ENCODE data around the gene PDIA4. TPM values are rescaled to one million over a fixed set of nuclear protein-coding genes. Genes with fewer than 3 reads are reported as not detected.
"Not testable (repeated sequence)": the region's sequence is repeated elsewhere in the genome, so short reads cannot be mapped to it uniquely, and the experiment has no call there.

PDIA4 gene, protein sequence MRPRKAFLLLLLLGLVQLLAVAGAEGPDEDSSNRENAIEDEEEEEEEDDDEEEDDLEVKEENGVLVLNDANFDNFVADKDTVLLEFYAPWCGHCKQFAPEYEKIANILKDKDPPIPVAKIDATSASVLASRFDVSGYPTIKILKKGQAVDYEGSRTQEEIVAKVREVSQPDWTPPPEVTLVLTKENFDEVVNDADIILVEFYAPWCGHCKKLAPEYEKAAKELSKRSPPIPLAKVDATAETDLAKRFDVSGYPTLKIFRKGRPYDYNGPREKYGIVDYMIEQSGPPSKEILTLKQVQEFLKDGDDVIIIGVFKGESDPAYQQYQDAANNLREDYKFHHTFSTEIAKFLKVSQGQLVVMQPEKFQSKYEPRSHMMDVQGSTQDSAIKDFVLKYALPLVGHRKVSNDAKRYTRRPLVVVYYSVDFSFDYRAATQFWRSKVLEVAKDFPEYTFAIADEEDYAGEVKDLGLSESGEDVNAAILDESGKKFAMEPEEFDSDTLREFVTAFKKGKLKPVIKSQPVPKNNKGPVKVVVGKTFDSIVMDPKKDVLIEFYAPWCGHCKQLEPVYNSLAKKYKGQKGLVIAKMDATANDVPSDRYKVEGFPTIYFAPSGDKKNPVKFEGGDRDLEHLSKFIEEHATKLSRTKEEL
- 69.6 TPM for total RNA-seq

DNA sequence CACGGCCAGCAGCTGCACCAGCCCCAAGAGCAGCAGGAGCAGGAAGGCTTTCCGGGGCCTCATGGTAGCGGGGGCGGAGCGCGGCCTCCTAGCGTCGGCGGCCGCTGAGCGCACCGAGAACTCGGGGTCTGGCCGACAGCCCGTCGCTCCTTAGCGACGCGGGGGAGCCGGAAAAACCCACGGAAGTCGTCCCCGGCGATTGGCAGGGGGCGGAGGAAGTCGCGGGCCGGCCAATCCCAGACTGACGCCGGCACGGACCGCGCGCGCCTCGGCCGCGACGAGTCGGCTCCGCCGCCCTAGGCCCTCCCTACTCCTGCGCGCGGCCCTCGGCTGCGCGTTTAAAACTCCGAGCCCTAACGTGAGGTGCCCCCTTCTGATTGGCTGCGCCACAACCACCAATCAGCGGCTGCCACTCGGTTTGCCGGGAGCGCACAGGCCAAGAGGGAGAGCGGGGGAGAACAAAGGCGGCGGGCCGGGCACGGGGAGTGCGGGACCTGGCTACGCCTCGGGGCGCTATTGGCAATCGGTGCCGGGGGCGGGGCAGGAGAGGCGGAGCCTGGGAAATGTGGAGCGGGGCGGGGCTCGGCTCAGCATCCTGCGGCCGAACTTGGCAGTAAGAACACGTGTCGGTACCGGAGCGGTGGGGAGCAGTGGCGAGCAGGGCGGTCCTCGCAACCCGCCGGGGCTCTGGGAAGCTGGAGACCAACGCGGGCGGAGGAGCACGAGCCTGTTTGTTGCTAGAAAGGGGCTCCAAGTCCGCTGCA is at the start of gene PDIA4:
Gene PDIA4 (minus strand): TSS at position 160 of the 764 bp plus-strand sequence. CDS start 97 bp downstream, at position 63.
- DNase-seq = peak; percentile 99

DNA sequence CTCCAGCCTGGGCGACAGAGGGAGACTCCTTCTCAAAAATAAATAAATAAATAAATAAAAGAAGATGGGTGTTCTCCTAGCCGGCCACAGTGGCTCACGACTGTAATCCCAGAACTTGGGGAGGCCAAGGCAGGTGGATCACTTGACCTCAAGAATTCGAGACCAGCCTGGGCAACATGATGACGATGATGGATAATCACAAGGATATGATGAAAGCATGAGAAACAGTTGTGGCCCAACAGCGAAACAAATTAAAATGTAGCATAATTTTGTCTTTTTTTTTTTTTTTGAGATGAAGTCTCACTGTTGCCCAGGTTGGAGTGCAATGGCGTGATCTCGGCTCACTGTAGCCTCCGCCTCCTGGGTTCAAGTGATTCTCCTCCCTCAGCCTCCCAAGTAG is 49.3 kb upstream of the PDIA4 start:
- no peak for DNase-seq

DNA sequence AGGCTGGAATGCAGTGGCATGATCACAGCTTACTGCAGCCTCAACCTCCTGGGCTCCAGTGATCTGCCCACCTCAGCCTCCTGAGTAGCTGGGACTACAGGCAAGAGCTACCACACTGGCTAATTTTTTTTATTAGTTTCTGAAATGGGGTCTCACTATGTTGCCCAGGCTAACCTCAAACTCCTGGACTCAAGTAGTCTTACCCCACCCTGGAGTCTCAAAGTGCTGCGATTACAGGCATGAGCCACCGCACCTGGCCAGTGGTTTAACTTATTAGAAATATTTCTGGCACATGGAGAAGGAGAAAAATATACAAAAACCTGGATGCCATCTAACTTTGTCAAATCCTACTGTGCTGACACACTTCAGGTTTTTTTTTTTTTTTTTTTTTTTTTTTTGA is 47.0 kb upstream of the PDIA4 start:
- no peak for DNase-seq

DNA sequence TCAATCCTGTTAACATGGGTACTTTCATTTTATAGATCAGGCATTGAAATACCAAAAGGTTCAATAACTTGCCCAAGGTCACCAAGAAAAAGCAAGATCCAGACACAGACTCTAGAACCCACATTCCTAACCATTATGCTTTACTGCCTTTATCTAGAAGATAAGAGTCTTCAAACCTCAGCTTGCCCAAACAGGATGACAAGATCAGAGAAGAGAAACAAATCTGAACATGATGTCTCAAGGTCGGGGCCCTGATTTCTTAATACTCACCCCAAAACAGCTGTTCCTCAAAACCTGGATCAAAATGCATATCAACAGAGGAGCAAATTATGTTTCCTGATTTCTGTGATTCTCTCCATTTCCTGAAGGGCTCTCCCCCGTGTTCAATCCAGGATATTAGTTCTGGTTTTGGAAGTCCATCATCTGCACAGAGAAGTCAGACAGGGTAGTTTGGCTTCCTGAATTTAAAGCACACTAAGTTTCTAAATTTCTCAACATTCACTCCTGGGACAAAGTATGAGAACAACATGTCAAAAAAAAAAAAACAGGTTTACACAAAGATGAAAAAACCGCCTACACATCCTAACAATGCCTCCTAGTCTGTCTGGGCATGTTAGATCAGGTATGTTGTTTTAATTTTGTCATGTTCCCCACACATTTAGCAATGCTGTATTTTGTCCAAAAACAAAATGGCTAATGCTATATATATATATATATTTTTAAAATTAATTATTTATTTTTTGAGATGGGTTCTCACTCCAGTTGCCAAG is 46.0 kb upstream of the PDIA4 start:
- DNase-seq = no peak

DNA sequence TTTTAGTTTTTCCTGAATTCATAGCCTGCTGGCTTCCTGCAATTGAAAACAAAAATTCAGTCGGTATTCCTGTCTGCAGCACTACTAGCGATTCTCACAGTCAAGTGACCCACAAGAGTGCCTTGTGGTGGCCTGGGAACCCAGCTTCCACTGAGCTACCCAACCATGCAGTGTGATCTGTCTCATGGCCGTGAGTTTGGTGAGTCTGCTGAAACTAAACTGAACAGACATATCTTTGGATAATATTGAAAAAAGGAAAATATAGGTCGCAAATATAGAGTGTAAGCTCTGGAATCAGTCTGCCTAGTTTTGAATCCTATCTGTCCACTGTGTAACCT is 44.1 kb upstream of the PDIA4 start:
- DNase-seq = no peak

DNA sequence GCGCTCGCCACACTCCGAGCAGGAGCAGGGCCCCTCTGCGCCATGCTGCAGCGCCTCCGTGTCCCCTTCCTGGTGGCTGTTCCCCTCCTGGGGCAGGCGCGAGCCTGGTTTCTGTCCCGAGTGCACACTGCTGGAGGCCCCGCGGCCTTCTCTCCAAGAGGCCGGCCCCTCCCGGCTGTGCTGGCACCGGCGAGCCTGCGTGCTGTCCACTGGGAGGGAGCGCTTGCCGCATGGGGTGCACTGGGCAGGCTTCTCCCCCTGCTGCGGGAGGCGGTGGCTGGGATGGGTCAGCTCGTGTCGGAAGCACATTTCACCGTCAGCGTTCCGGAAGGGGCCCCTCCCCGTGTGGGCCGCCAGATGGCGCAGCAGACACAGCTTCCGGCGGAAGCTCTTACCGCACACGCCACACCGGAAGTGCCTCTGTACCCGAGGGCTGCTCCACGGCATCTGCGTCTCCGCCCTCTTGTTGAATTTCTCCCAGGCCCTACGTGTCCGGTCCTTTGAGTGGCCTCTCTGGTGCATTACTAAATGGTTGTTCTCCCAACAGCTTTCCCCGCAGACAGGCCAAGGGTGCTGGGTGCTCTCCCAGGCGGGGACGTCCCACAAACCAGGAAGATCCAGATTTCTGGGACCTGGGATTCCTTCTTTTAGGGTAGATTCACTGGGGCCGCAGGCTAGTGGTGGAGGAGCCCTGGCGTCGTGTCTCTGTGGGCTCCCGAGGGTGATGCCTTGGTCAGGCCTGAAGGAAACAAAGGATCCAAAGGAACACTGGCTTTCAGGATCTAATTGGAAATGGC is 43.5 kb upstream of the PDIA4 start:
- no peak for DNase-seq

DNA sequence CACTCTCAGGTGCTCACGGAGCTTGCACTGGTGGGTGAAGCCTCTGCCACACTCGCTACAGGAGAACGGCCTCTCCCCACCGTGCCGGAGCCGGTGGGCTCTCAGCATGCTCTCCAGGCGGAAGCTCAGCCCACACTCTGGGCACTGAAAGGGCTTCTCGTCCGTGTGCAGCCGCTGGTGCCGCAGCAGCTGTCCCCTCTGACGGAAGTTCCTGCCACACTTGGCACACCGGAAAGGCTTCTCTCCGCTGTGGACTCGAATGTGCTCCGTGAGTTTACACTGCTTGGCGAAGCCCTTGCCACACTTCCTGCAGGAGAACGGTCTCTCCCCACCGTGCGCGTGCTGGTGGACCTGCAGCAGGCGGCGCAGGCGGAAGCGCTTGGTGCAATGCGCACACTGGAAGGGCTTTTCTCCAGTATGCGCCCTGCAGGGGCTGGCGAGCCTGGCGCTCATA is 42.9 kb upstream of the PDIA4 start:
- no peak for DNase-seq

DNA sequence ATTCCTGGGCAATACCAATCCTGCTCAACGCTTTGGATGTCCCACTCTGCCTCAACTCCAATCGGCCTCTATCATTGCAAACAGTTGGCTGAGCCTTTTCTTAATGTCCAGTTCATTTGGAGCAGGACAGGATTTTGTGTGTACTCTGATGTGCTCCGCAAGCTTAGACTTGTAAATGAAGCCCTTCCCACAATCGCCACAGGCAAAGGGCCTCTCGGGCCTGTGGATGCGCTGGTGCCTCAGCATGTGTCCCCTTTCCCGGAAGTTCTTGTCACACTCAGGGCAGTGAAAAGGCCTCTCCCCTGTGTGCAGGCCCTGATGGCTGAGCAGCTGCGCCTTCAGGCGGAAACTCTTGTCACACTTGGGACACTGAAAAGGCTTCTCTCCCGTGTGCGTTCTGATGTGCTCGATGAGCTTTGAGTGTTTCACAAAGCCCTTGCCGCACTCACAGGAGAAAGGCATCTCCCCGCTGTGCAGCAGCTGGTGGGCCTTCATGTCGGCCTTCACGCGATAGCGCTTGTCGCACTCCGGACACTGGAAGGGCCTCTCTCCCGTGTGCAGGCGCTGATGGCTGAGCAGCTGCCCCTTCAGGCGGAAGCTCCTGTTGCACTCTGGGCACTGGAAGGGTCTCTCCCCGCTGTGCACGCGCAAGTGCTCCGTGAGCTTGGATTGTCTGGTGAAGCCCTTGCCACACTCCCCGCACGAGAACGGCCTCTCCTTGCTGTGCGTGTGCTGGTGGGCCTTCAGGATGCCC is 42.2 kb upstream of the PDIA4 start:
- no peak for DNase-seq

DNA sequence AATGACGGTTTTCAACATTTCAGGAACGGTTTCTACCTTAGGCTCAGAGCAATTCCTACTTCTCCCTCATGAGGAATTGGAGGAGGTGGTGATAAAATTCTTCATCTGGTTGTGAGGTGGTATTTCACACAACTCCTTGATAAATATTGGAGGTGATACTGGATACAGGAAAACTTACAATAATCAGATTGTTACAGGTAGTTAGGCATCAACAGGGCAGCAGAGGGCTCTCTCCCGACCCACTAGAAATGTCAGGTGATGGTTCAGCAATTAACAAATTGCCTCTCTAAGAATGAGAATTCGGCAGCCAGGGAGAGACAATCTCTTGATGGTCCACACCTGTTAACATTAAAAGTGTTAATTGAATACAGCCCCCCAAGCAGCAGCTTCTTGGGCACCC is 39.6 kb upstream of the PDIA4 start:
- no peak for DNase-seq

DNA sequence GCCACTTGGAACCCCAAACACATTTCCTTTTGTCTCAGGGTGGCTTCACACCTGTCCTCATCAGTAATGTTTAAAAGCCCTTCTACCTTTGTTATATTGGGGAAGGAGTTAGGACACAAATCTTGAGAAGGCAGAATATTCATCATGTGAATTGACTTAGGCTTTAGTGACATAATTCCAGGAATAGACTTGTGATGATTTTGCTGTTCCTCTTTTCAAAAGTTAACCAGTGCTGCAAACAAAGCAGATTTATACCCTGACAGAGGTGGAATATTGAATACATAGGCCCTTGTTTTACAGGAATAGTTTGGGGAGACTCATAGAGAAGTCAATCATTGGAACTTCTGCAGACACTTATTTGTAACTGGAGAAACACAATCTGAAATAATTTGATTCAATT is 35.2 kb upstream of the PDIA4 start:
- no peak for DNase-seq

DNA sequence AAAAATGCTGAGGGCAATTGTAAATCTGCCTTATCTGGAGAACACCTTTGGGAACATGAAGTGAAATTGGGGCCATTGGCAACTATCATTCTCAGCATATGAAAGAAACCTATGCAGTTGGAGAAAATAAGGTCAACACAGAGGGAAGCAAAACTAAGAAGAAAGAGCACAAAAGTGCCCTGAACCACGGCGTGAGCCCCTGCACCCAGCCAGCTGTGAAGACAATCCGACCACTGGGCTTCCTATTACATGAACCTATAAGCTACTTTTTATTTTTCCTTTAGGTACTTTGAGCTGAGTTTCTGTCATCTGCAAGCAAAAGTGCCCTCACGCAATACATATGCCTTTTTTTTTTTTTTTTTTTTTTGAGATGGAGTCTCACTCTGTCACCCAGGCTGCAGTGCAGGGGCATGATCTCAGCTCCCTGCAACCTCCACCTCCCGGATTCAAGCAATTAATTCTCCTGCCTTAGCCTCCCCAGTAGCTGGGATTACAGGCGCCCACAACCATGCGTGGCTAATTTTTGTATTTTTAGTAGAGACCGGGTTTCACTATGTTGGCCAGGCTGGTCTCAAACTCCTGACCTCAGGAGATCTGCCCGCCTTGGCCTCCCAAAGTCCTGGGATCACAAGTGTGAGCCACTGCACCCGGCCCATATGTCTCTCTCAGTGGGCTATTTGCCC is 34.1 kb upstream of the PDIA4 start:
- not testable (repeated sequence) for DNase-seq

DNA sequence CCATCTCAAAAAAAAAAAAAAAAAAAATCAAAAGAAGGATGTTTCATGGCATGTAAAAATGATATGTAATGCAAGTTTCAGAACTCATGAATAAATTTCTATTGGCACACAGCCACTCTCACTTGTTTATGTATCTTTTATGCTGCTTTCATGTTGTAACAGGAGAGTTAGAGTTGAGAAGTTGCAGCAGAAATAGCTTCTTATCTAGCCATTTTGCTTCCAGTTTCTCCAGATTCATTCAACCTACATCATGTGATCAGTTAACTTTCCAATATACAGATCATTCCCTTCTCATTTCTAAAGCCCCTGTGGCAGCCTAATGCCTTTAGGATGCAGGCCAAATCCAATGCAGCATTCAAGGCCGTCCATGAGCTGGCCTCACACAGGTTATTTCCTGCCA is 31.9 kb upstream of the PDIA4 start:
- DNase-seq = no peak

DNA sequence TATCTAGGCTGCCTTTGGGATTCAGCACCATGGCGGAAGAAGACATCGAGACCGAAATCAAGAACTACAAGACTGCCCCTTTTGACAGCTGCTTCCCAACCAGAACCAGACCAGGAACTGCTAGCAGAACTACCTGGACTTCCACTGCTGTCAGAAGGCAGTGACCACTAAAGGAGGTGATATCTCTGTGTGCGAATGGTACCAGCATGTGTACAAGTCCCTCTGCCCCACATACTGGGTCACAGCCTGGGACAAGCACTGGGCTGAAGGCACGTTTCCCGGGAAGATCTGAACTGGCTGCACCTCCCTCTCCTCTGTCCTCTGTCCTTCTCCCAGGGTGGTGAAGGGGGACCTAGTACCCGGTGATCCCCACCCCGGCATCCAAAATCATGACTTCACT is 25.6 kb upstream of the PDIA4 start:
- DNase-seq = no peak

DNA sequence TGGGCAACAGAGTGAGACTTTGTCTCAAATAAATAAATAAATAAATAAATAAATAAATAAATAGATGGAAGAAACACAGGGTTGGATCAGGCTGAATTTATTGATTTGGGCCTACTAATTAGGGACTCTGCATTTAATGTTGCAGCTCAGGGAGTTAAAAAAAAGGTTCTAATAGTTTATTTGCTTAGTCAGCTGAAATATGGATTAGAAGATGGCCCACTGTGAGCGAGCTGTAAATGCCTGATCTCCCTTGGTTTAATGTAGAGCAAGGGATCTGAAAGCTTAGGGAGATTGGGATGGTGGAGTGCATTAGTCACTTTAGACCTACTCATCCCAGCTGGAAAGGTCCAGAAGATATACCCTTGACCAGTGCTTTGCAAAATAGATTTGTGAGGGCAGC is 25.1 kb upstream of the PDIA4 start:
- no peak for DNase-seq

DNA sequence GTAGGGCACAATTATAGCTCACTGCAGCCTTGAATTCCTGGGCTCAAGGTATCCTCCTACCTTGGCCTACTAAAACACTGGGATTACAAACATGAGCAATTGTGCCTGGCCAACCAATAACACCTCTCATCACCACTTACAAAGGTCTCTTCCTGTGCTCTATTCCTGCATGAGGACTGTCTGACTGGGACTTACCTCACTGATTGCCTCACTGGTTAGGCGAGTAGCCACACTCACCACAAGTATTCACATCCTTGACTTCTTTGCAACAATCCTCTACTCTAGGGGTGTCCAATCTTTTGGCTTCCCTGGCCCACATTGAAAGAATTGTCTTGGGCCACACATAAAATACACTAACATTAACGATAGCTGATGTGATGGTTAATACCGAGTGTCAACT is 22.6 kb upstream of the PDIA4 start:
- no peak for DNase-seq

DNA sequence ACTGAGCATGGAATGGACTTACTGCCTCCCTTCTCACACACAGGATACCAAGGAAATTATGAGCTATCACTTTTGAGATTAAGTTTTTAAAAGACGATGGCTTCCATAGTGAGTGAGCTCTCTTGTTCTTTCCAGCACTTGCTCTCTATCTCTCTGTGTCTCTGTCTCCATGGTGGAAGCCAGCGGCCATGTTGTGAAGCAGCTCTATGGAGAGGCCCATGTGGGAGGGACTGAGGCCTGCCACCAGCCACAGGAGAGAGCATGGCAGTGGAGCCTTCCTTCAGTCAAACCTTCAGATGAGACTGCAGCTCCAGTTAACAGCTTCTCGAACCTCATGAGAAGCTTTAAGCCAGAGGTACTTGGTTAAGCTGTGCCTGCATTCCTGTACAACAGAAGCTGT is 20.5 kb upstream of the PDIA4 start:
- no peak for DNase-seq

DNA sequence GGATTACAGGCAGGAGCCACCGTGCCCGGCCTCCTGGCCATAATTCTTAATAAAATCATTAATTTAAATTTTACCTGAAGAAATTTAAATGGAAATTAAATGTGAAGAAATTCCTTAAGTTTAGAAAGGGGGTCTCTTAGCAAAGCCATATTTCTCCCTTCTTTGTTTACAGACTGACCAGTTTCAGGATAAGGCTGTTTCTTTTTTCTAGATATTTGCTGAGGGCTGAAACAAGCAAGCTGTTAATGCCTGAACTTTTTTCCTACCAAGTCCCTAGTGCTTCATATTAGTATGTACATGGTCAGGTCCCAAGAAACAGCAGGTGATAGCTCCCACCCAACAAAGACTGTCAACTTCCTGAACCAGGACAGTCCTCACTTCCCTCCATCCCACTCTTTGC is 18.1 kb upstream of the PDIA4 start:
- no peak for DNase-seq

DNA sequence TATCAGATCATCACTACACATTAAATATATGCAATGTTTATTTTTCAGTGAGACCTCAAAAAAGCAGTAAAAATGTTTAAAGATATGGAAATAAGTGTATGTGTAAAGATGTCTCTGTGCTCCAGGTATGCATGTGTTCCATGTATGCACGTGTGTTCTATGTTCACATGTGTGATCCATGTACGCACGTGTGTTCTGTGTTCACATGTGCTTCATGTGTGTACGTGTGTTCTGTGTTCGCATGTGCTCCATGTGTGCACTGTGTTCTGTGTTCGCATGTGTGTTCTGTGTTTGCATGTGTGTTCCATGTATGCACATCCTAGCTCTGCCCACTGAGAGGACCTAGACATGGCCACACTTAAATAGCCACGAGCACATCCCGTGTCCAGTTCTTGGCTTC is 15.6 kb upstream of the PDIA4 start:
- no peak for DNase-seq

DNA sequence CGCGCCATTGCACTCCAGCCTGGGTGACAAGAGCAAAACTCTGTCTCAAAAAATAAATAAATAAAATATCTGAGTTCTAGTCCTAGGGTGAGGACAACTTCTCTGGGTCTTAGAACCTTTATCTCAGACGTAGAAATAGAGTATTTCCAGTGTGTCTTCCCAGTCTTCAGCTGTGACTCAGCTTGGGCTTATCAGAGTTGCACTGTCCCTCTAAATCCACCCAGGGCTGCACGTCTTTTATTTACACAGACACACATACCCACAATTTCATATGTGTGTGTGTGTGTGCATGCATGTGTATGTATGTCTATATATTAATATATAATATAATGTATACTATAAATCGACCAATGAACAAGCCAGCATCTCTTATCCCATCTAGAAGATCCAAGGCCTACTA is 13.0 kb upstream of the PDIA4 start:
- DNase-seq = no peak

DNA sequence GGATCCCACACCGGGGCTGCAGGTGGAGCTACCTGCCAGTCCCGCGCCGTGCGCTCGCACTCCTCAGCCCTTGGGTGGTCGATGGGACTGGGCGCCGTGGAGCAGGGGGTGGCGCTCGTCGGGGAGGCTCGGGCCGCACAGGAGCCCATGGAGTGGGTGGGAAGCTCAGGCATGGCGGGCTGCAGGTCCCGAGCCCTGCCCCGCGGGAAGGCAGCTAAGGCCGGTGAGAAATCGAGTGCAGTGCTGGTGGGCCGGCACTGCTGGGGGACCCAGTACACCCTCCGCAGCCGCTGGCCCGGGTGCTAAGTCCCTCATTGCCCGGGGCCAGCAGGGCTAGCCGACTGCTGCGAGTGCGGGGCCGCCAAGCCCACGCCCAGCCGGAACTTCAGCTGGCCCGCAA is 10.3 kb upstream of the PDIA4 start:
- DNase-seq = not testable (repeated sequence)

Data from occipital lobe (tissue), 2 donors.